Stimulated activated CD8-positive, alpha-beta memory T cell treated with anti-CD3 and anti-CD28 coated beads, Interleukin-7, amount 100 ng/mL, for 1 hour (primary cell): ENCODE measurements around the gene MYOF.
"Not testable (repeated sequence)": the region's sequence is repeated elsewhere in the genome, so short reads cannot be mapped to it uniquely, and the experiment has no call there.

Experiments used
- DNase-seq, 2 donors: peaks; one replicate each; pipeline ENCODE4 v3.0.0-alpha.2; 2020; ENCODE audit warnings: low read depth in 2 of 2

MYOF gene

DNA sequence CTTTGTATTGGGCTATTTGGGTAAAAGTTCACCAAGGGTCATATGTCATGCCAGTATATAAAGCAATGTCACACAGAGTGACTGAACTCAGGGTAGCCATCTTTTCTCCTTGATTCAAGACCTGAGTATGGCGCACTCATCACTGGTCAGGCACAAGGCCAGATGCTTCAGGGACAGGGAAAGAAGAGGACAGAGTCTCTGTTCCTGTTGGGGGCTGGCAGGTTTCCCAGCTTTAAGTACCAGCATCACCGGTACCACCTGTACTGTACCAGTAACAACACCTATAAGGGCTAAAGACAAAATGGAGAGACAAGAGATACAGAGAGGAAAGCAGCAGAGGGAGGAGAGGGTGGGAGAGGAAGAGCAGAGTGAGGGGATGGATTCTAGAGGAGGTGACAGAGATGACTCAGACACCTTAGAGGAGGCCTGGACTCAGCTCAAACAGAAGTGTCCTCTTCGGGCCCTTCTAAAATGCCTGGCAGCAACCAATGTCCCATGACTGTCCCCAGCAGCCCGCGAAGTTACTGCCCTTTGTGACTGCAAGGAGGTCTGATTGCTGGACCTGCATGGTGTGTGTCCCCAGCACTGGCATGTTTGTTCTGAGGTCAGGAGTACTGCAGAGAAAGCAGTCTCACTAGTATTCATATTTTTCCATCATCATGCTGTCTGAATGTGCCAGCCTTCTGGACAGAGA is 191.3 kb downstream of the MYOF start:
- DNase-seq = no peak

GRCh38 chr10:93288679-93289634 is 193.2 kb downstream of the MYOF start:
- peak; percentile 7 to 19 for DNase-seq

- no peak for DNase-seq
Measured at GRCh38 chr10:93287775-93288174, 194.4 kb downstream of the MYOF start.

DNA sequence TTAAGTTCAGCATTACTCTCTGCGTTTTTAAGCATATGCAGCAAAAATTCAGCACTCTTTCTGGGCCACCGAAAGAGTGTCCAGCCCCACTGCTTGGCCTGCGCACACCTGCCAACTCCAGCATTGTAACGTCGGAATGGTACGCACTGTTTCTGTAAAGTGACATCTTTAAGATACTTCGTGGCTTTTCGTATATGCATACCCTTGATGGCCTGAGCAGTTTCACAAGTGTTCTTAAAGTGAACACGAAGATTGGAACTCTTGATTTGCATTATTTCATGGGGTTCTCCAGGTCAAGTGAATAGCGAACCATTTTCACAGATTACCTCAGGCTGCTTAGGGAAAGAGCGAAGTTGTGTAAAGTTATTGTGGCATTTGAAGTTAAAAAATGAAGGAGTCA is 197.9 kb downstream of the MYOF start:
- not testable (repeated sequence) for DNase-seq

DNA sequence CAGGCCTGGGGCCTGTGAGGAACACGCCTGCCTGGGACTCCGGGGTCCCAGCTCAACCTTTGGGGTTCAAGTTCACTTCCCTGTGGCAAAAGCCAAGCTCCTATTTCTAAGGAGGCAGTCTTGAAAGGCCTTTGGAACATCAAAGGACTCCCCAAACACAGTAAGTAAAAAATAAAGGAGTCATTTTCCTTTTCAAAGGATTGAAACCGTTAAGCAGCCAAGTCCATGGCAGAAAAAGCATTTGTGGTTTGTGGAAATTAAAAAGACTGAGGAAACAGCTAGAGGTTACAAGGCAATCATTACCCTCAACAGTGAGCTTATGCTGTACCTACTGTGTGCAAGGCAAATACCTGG is 200.8 kb downstream of the MYOF start:
- DNase-seq = no peak

DNA sequence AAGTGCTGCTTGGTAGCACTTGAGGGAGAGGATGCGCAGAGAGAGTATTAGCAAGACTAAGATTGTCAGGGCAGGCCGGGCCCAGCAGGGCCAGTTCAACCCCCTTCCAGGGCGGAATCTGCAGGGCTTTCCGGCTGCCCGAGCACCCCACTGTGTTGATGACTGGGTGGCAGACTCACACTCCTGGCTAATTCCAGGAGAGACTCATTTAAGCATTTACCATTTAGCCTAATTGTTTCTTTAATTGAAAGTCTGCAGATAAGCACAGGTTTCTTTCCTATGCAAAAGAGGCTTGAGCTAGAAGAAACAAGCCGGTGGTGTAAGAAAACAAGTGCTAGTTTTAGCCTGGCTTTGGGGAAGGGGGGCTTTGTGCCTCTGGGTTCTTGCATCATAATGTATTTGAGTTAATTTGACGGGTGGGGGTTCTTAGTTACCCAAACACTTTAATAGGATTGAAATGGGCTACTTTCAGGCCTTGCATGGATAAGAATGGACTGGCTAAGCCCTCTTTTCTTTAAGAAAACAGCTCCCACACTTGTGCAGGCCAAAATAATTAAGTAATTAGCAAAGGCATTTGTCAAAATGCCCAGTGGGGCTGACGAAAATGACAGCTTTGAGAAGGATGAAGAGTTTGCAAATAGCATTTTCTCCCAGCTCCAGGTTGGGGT is 201.3 kb downstream of the MYOF start:
- DNase-seq = no peak

- DNase-seq = no peak
Measured at GRCh38 chr10:93280121-93280698, 201.9 kb downstream of the MYOF start.

GRCh38 chr10:93277360-93277759 is 204.8 kb downstream of the MYOF start:
- no peak for DNase-seq

GRCh38 chr10:93274419-93274818 is 207.7 kb downstream of the MYOF start:
- DNase-seq = no peak

DNA sequence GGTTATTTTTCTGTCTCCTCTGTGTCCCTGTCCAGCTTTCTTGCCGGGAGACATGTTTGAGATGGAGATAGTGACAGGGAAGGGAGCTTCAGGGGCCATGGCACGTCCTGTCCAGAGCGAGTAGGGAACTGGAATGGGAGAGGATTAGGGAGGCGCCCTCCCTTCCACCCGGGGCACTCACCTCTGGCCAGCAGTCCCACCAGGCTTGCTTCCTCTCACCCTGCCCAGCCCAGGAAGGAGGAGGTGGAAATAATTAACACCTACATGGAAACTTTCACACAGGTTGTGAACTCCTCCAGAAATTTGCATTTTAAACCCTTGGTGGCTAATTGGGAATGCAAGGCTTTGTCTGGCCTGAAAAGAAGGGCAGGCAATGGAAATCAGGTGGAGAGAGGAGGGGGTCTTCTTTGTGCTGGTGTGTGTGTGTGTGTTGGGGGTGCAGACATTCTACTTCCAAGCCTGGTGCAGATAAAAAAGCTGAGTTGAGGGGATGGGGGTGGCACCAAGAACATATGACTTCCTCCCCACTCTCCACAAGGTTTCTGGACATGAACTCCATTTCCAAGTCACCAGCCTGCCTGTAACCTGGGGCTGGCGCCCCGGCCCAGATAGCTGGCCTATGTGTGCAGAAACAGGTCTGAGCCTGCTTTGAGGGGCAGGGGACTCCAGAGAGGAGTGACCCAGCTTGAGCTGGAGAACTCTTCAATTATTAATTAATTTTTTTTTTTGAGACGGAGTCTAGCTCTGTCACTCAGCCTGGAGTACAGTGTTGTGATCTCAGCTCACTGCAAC is 209.1 kb downstream of the MYOF start:
- DNase-seq = no peak

DNA sequence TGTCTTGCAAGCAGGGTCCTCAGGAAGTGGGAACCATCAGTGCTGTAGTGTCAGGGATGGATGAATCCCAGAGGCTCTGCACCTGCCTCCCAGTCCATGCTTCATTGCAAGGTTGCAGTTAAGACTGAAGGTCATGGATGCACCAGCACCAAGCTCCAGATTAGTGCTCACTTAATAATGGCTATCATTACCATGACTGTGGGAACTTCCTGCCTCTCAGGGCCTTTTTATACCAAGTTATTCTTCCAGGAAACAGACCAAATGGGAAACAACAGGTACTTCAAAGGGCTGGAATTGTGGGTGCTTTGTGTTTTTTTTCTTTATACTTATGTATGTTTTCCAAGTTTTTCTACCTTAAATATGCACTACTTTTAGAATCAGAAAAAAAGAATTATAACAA is 210.8 kb downstream of the MYOF start:
- no peak for DNase-seq

DNA sequence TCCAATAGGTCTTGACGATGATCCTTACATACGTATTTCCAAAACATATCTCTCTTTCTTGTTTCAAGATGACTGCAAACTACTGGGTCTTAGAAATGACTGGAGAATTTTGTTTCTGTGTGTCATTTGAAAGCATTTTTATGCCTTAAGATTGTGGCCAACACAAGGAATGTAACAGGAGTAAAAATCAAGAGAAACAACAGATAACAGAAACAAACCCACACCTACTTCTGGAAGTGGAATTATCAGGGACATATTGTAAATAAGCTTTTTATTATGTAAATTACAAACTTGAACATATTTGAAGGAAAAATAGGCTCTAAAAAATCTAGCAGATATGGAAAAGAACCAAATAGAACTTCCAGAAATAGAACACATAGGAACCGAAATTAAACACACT is 212.9 kb downstream of the MYOF start:
- DNase-seq = no peak

GRCh38 chr10:93268021-93268420 is 214.1 kb downstream of the MYOF start:
- DNase-seq = no peak

- DNase-seq = no peak
Measured at GRCh38 chr10:93267521-93267920, 214.6 kb downstream of the MYOF start.

- no peak for DNase-seq
Measured at GRCh38 chr10:93266858-93267257, 215.3 kb downstream of the MYOF start.

DNA sequence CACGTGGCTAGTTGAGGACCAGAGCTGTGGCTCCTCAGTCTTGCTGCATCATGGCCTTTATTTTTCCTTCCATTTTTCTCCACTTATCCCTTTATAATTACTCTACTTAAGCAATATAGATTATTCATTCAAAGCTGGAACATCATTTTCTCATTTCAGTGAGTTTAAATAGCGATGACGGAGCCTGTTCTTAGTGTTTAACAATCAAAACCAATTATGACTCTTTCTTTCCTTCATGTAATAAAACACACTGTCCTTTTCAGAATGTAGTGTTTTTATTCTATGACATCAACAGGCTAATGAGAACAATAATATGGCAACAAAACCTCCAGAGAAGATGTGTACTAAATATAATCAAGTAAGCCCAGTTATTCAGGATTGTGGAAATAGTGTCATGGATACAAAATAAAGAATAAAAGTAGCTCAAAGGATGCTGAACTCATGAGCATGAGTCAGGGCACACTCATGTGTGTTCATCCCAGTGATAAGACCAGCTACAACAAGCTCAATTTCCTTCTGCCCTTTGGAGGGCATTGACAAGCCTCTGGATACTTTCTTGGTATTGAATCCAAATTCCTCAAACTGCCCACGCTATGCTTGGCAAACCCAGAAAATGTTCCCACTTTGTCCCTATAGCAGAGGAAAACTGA is 220.0 kb downstream of the MYOF start:
- no peak for DNase-seq

GRCh38 chr10:93261089-93261488 is 221.0 kb downstream of the MYOF start:
- DNase-seq = no peak

DNA sequence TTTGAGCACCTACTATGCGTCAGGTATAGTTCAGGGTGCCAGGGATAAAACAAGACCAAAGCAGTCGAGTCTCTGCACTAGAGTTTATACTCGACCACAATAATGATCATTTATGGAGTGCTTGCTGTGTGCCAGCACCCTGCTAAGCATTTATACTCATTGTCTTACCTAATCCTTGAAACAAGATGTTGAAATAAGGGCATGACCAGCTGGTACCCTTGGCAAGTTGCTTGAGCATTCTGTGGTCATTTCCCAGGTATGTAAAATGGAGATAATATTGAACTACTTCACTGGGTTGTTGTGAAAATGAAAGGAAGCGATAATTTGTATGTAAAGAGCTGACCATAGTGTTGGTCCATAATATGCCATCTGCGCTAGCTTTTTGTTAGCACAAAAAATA is 223.0 kb downstream of the MYOF start:
- DNase-seq = no peak
